ENCODE data around the gene RPL10. TPM values are rescaled to one million over a fixed set of nuclear protein-coding genes. Genes with fewer than 3 reads are reported as not detected.

Gene RPL10
- polyA plus RNA-seq (ENCODE audit: insufficient read length in 4 of 4): 1,000 to 10,000 TPM; 2,815 to 4,008 (median 3,095) TPM

DNA sequence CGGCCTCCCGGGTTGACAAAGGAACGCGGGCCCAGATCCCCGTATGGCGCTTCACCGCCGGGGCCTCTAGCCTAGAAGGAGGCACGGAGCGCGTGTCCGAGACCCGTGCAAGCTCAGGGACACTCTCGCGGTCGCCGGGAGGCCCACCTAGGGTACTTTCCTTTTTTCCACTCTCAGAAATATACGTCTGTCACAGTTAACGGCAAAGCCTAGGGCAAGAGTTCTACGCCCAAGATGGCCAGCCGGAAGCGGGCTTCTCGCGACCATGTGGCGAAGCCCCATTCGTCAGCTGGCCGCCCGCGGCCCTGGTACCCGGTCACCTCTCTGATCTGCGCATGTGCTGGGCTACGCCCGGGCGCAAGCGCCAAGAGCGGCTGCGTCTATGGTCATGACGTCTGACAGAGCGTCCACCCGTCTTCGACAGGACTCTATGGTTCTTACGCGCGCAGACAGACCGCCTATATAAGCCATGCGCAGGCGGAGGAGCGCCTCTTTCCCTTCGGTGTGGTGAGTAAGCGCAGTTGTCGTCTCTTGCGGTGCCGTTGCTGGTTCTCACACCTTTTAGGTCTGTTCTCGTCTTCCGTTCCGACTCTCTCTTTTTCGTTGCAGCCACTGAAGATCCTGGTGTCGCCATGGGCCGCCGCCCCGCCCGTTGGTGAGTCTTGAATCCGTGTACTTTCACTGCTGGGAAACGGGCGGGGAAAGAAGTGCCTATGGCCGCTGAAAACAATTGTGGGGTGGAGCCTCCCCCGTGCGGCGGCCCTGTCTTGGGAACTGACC, at the start of gene RPL10:
RPL10 (plus strand) TSS at position 490 of the 780 bp plus-strand sequence; CDS start at position 633, 143 bp downstream.
- DNase-seq (ENCODE audit: low read depth in 4 of 4, low spot score in 3 of 4): peak in 3 of 4 donors; percentile 82 to 83 (median 83)

DNA sequence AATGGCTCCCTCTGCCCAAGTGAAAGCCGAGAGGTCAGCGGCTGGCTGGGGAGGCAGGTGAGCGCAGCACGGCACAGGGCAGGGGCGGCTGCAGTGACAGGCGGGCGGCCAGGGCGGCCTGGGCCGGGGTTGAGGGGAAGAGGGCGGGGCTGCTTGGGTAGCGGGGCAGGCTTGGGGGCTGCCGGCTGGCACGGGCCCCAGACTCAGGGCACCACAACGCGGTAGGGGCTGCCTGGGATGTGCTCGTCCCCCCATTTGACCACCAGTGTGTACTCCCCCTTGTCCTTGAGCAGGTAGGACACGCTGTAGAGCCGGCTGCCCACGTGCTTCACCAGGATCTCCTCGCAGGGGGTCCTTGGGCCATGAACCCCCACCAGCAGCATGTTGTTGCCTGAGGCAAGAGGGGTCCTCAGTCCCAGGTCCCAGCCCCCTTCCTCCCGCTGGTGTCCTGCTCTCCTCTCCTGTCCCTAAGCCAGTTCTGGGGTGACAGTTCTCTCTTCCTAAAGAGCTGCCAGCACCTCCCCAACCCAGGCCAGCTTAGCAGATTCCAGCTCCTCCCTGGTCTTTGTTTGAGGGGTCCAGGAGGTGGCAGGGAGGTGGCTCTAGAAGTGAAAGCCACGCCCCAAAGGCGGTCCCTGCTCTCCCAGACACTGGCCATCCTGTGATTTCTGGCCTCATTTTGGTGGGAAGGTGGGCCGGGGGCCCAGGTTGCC, 49.4 kb upstream of the RPL10 start:
- DNase-seq (ENCODE audit: low read depth in 4 of 4, low spot score in 3 of 4): no peak

DNA sequence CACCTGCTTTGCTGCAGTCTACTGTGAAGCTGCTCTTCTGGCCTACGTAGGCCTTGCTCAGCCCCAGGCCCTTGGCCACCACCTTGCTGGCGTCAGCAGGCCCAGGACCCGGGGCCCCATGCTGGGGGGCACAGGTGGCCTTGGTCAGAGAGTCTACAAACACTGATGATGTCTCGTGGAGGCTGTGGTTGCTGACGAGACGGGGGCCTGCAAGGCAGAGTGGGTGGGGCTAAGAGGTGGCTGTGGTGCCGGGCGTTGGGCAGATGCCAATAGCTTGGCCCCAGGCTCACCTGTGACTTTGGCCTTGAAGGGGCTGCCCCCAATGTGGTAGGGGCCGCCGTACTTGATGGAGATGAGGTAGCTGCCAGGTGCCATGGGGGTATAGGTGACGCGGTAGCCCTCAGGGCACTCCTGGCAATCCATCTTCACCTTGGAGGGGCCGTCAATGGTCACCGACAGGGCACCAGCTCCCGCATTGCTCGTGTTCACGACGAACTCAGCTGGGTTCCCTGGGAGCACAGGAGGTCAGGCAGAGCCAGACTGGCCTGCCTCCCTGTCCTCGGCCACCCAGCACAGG, 48.7 kb upstream of the RPL10 start:
- DNase-seq (ENCODE audit: low read depth in 4 of 4, low spot score in 3 of 4): no peak

DNA sequence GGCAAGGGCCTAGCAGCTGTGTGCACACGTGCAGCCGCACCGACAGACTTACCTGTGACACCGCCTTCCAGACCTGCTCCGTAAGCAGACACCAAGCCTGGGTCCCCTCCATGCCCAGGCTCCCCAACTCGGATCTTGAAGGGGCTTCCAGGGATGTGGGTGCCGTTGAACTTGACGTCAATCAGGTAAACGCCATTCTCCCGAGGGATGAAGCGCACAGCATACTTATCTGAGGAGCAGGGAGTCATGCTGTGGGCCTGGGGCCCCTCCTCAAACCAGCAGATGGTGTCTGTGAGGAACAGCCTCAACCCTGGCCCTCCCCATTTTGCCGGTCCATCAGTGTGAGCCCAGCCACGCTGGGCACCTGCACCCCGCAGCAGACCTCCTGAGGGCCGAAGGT, 48.2 kb upstream of the RPL10 start:
- no peak for DNase-seq (ENCODE audit: low read depth in 4 of 4, low spot score in 3 of 4)

DNA sequence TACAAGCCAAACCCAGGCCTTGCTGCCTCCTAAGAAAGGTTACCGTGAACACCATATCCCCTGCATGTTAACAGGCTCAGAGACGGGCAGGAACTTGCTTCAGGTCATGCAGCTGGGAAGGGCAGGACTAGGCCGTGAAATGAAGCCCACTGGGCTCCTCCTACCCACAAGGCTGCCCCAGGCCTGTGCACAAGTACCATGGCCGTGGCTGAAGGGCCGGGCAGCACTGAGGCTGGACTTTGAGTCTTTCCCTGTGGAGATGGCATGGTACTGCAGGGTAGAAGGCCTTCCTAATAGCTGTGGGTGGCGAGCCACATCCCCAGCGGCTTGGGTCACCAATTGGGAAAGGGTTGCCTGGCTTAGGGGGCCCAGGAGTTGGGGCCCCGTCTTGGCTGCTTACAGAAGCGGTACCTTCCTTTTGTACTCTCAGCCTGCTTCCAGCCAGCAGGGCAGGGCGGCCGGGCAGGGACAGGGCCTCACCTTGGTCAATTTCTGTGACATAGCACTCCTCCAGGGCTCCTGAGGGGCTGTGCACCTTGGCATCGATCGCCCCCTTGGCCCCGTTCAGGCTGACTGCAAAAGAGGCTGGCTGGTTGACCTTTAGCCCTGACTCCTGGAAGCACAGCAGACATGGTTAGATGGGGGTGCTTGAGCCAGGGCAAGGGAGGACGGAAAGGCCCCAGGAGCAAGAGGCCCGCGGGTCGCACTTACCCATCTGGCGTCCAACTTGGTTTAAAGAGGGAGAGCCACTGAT, 47.6 kb upstream of the RPL10 start:
- no peak for DNase-seq (ENCODE audit: low read depth in 4 of 4, low spot score in 3 of 4)

DNA sequence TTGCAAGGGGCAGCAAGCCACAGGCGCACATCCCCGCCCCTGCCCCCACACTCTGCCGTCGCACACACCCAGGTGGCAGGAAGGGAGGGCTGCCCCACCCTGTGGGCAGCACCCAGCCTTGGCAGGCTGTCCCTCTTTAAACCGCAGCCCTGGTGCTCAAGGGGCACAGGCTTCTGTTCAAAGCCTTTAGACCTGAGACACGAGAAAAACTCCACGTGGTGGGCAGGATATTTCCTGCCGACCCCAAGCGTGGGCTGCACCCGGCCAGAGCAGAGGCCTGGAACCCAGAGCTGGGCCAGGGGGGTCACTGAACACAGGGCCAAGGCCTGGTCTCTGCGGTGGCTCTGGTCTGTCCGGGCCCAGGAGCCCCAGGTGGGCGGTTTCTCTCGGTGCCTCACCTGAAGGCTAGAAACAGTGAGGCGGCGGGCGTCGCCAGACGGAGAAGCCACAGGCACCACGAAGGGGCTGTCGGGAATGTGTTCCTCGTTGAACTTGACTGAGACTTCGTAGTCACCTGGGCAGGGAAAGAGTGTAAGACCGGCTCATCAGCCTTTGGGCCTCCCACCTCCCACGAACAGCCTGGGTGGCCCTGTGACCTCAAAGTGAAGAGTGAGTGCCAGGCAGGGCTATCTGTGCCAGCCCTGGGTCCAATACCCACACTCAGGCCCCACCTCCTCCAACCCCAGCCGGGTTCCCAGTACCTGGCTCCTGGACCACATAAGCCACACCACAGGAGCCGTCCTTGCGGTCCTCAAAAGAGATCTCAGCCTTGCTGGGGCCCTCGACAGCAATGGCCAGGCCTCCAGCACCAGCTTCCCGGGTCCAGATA, 46.8 kb upstream of the RPL10 start:
- DNase-seq (ENCODE audit: low read depth in 4 of 4, low spot score in 3 of 4): no peak

DNA sequence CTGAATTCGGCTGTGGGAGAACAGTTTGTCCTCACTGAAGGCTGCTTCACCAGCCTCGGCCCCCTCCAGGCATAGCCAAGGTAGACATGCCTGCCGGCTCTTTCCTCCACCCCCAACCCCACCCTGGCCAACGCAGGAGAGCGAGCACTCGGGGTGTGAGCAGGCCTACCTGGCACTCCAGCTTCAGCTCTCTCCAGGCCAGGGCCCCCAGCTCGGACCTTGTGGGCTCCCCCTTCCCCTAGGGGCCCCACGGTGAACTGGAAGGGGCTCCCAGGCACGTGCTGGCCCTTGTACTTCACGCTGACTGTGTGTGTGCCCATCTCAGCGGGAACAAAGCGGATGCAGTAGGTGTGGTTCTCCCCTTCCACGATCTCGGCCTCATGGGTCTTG, 46.2 kb upstream of the RPL10 start:
- DNase-seq (ENCODE audit: low read depth in 4 of 4, low spot score in 3 of 4): no peak

DNA sequence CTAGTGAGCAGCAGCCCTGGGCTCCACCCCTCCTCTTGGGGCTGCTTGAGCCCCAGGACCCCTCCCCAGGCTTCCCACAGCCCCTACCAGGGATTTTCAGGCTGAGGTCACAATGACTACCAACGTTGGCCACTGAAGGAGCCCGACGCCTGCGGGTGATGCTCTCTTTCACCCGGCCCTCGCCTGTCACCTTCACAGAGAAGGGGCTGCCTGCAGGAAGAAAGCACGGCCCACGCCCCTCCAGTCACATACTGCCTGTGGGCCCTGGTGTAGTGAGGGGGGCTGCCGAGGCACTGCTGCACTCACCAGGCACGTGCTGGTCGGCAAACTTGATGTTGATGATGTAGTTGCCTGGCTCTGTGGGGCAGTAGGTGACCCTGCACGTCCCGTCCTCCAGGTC, 45.7 kb upstream of the RPL10 start:
- DNase-seq (ENCODE audit: low read depth in 4 of 4, low spot score in 3 of 4): no peak

DNA sequence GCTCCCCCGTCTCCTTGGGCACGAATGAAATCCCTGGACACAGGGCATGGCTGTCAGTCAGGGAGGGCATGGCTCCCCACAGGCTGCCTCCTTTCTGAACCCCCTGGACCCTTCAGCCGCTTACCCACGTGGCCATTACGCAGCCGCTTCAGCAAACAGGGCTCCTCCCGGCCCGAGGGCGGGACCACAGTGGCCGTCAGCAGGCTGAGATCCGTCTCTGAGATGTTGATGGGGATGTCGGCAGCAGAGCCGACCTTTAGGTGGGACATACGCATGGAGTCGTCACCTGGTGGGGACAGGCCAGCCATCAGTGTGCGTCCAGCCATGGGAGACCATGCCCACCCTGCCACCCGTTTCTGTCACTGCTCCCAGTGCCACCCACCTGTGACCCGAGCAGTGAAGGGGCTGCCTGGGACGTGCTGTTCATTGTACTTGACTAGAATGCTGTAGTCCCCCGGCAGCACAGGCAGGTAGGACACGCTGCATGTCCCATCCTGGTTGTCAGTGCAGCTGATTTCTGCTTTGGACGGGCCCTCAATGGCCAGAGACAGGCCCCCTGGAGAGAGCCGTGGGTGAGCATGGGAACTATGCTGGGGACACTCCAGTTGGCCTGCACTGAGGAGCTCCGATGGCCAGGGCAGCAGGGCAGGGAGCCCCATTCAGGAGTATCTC, 44.9 kb upstream of the RPL10 start:
- no peak for DNase-seq (ENCODE audit: low read depth in 4 of 4, low spot score in 3 of 4)

DNA sequence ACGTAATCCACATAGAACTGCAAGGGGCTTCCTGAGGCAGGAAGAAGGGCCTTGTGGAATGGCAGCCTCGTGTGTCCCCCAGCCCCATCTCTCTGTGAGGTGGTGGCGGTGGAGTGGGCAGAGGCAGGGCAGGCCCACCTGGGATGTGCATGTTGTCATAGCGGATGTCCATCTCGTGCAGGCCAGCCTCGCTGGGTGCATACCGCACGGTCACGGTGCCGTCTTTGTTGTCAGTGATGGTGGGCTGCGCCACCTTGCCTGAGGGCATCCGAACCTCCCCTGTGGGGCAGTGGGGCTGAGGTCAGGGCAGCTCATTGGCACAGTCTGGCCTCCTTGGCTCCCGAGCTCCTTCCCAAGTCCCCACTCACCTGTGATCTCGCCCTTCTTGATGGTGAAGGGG, 44.2 kb upstream of the RPL10 start:
- no peak for DNase-seq (ENCODE audit: low read depth in 4 of 4, low spot score in 3 of 4)

DNA sequence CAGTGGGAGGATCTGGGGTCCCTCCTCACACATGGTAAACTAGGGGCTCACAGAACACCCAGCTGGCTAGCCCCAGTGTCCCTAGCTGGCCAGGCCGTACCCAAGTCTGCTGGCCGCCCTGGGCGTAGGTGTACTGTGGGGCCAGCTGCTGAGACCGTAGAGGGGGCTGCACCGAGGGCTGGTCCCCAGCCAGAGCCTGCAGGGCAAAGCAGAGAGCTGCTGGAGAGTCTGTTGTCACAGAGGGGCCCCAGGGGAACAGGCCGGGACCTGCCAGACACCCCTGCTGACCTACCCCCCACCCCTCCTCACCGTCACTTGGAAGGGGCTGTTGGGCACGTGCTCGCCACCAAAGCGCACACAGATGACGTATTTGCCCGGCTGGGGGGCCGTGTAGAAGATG, 43.7 kb upstream of the RPL10 start:
- DNase-seq (ENCODE audit: low read depth in 4 of 4, low spot score in 3 of 4): no peak

DNA sequence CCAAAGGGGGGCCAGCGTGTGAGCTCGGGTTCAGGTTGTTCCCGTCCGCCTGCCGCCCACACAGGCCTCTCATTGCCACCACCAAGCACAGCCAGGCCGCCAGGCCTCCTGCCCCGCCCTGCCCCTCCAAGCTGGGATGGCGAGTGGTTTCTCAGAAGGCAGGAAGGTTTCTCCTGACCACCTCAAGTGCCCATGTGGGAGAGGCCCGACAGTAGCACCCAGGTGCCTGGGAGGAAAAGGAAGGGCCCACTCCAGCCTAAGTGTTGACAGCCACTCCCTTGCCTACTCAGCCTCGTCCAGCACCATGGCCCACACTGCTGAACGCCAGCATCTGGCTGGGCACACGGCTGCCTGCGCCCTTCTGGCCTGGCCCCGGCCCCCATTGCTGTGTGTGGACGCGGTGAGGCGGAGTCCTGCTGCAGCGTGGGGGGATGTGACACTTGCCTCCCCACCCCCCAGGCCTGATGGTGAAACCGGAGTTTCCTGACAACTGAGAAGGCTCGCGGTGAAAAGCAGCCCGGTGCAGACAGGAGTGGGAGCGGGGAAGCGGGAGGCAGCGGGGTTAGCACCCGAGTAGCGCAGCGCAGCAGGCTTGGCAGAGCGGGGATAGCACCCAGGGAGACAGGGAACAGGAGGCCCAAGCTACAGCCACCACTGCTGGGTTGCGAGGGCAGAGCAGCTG, 42.9 kb upstream of the RPL10 start:
- DNase-seq (ENCODE audit: low read depth in 4 of 4, low spot score in 3 of 4): no peak

DNA sequence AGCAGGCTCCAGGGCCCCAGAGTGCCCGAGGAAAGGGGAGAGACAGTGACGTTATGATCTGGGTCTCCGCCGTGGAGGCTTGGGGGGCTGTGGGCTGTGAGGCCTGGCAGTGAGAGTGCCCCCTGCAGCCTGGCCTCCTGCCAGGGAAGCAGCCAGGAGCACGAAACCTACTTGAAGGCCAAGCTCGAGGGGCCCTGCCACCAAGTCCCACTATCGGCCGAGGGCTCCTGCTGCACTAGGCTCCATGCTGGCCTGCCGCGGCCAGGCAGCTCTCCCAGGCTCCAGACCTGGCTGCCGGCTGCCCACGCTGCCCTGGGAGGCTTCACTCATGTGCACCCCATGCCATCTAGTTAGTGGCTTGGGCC, 42.4 kb upstream of the RPL10 start:
- DNase-seq (ENCODE audit: low read depth in 4 of 4, low spot score in 3 of 4): no peak

DNA sequence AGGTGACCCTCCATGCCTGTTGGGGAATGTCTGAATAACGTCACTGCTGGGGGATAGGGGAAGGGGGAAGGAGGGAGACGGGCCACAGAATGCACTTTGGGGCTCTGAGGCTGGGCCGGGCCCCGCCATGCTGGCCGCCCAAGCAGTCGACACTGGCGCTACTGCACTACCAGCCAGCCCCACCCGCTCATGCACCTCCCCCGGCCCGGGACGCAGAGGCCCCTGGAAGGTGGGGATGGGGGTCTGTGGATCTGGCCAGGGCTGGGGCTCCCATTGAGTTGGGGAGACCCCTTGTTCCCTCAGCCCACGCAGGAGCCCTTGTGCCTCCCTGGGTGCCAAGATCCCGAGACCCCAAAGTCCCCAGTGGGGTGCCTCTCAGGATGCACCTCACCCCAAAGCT, 41.6 kb upstream of the RPL10 start:
- DNase-seq (ENCODE audit: low read depth in 4 of 4, low spot score in 3 of 4): no peak

DNA sequence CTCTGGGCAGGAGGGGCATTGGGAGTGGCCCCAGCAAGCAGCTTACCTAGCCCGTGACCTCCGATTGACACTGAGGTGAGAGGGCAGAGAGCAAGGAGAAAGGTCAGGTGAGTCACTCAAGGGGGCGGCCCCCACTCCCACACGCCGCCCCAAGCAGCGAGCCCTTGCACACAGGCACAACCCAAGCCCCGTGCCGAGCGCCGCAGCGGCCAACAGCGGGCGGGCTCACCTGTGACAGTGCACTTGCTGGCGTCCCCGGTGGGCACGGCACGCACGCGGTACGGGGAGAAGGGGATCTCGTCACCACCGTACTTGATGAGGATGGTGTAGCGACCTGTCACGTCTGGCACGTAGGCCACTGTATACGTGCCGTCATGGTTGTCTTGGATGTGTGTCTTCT, 41.0 kb upstream of the RPL10 start:
- DNase-seq (ENCODE audit: low read depth in 4 of 4, low spot score in 3 of 4): no peak

DNA sequence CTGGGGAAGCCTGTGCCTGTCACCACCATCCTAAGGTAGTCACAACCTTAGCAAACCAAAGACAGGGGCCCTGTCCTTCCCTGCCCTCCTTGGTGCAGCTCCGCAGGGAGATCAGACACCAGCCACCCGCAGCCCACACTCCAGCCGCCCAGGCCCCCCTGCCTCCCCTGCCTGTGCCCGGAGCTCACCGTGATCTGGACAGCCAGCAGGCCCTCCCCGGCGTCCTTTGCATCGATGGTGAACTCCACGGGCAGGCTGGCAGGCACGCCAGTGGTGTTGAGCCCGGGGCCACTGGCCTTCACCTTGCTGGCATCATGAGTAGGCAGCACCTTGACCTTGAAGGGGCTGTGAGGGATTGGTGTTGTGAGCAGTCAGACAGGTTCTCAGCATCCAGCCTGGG, 40.2 kb upstream of the RPL10 start:
- DNase-seq (ENCODE audit: low read depth in 4 of 4, low spot score in 3 of 4): no peak

DNA sequence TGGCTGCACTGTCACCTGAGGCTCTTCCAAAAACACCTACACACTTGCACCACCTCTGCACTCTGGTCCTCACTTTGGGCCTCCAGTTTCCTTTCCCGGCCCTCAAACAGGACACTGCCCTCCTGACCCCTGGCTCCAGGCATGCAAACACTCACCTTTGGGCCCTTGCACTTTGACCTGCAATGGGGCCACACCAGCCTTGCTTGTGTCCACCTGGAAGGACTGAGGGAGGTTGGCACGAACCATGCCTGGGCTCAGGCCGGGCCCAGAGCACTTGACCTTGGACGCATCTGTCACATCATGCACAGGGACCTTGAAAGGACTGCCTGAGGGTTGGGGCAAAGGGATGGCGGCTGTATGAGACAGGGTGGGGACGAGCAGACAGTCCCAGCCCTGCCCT, 39.3 kb upstream of the RPL10 start:
- DNase-seq (ENCODE audit: low read depth in 4 of 4, low spot score in 3 of 4): no peak

DNA sequence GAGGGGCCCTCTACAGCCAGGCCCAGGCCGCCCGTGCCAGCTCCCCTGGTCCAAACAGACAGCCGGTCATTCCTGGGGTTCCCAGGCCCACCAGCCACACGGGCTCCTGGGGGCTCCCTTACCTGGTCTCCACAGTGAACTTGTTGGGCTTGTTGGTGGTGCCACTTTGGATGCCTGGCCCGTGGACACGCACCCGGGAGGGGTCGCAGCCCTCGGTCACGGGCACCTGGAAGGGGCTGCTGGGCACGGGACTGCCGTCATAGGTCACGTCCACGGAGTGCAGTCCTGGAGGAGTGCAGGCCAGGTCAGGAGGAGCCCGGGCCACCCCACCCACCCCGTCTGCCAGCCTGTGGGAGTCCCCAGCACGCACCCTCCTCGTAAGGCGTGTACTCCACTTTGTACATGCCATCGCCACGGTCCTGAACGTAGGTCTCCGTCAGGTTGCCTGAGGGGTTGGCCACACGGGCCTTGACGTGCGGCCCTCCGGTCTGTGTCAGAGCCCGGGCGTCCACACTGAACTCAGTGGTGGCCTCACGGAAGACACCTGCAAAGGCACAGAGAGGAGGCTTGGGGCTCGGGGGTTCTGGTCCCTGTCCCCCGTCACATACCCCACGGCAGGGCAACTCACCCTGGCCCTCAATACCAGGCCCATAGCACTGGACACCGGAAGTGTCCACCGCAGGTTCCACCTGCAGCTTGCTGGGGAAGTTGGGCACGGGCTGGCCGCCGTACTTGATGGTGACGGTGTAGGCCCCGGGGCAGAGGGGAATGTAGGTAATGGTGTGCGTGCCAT, 38.6 kb upstream of the RPL10 start:
- no peak for DNase-seq (ENCODE audit: low read depth in 4 of 4, low spot score in 3 of 4)

All from right renal pelvis (tissue), 4 donors.